HepG2 (cell line): ENCODE data around the gene CXCR2. TPM values are rescaled to one million over a fixed set of nuclear protein-coding genes. Genes with fewer than 3 reads are reported as not detected.

Source experiments
- ATAC-seq: fragments of 200-7000 bp; cut with Tn5 transposase; 3 replicates; pipeline ENCODE4 v1.9.1; 2020; ENCODE audit warnings: mild to moderate bottlenecking, moderate library complexity
- BruUV-seq: library from RNA; stranded (reverse); fragments of 400-500 nt; replicated peaks from 2 replicates; lab custom pipeline; 2021; lab: Mats Ljungman, UMichigan
- CTCF ChIA-PET: fragments of 300-600 bp; formaldehyde crosslinking; extraction: SDS; loops from one replicate; lab custom pipeline; 2021; ENCODE audit warnings: low total read pairs, inconsistent platforms, low intra/inter-chr PET ratio; lab: Yijun Ruan, JAX
- POLR2A ChIA-PET: fragments of 350-600 bp; sonication (Branson Sonifier 250); formaldehyde crosslinking; loops from one replicate; lab custom pipeline; 2020; ENCODE audit warnings: antibody characterized with exemption, inconsistent platforms; lab: Yijun Ruan, JAX
- DNase-seq: peaks from one replicate; pipeline ENCODE4 v3.0.0-alpha.2; 2015; ENCODE audit warnings: low spot score
- FAIRE-seq: peaks from 3 replicates; lab custom pipeline; 2011; peaks lifted over from hg19 to GRCh38; lab: Jason Lieb, UNC
- H2AFZ ChIP-seq: one replicate; pipeline ENCODE4 v1.6.1; 2011; ENCODE audit warnings: low read length, inconsistent platforms
- H3K27ac ChIP-seq: fragments of 300-600 bp; 3 replicates; pipeline ENCODE4 v1.8.0; 2011; ENCODE audit warnings: mixed run types, mild to moderate bottlenecking, mixed read lengths, low read length, inconsistent platforms; ENCODE audit not compliant: insufficient read depth; ENCODE audit errors: extremely low read length
- H3K27me3 ChIP-seq, 2 experiments: fragments of 200-600 bp in 1 of 2; 2 replicates in 1 of 2; 3 replicates in 1 of 2; pipeline versions ENCODE4 v1.6.0 to v1.8.0; 2011; ENCODE audit warnings: low read length in 2 of 2, mild to moderate bottlenecking in 2 of 2, moderate library complexity in 2 of 2, inconsistent platforms in 1 of 2; ENCODE audit not compliant: insufficient read depth in 2 of 2, control insufficient read depth in 1 of 2
- H3K36me3 ChIP-seq, 2 experiments: fragments of 200-600 bp in 1 of 2; replicated peaks in 1 of 2; 2 replicates in 1 of 2; 3 replicates in 1 of 2; pipeline versions ENCODE4 v1.5.1 to v1.8.0; 2011; ENCODE audit warnings: low read length in 2 of 2, inconsistent platforms in 1 of 2; ENCODE audit not compliant: insufficient read depth in 2 of 2, control insufficient read depth in 1 of 2
- H3K4me1 ChIP-seq: 2 replicates; pipeline ENCODE4 v1.5.1; 2012; ENCODE audit warnings: low read length, inconsistent platforms; ENCODE audit not compliant: insufficient read depth
- H3K4me2 ChIP-seq: 2 replicates; pipeline ENCODE4 v1.6.0; 2011; ENCODE audit warnings: low read depth, low read length, inconsistent platforms
- H3K4me3 ChIP-seq, 3 experiments: fragments of 200-600 bp in 1 of 3; sonication (generic), shearing (Covaris generic) in 1 of 3; replicated peaks in 1 of 3; 2 replicates each; pipeline ENCODE4 v1.5.1; 2011 to 2016; ENCODE audit warnings: low read length in 3 of 3, inconsistent platforms in 2 of 3, low read depth in 2 of 3, mild to moderate bottlenecking in 2 of 3, control low read depth in 1 of 3, mixed read lengths in 1 of 3; ENCODE audit not compliant: insufficient read depth in 1 of 3
- H3K79me2 ChIP-seq: one replicate; pipeline ENCODE4 v1.6.1; 2011; ENCODE audit warnings: low read length, inconsistent platforms; ENCODE audit not compliant: insufficient read depth
- H3K9ac ChIP-seq: 2 replicates; pipeline ENCODE4 v1.6.0; 2011; ENCODE audit warnings: mild to moderate bottlenecking, low read depth, low read length, inconsistent platforms; ENCODE audit not compliant: insufficient read depth
- H3K9me3 ChIP-seq: 2 replicates; pipeline ENCODE4 v1.5.1; 2012; ENCODE audit warnings: mild to moderate bottlenecking, low read length
- H4K20me1 ChIP-seq: 2 replicates; pipeline ENCODE4 v1.6.0; 2011; ENCODE audit warnings: inconsistent platforms, mild to moderate bottlenecking, low read length, moderate library complexity; ENCODE audit not compliant: insufficient read depth
- FOXK2 ChIP-seq: fragments of 450-650 bp; IDR thresholded peaks from 2 replicates; pipeline ENCODE4 v1.6.1; 2016
- KDM3A ChIP-seq: IDR thresholded peaks from 2 replicates; pipeline ENCODE4 v1.6.1; 2018; ENCODE audit warnings: low read depth, missing compliant biosample characterization
- MAFF ChIP-seq: IDR thresholded peaks from 2 replicates; pipeline ENCODE4 v1.6.1; 2011; ENCODE audit warnings: low read depth, low read length, improper control_type of control experiment
- MAFK ChIP-seq, 2 experiments: IDR thresholded peaks in 1 of 2; conservative IDR thresholded peaks in 1 of 2; 2 replicates each; pipeline ENCODE4 v1.6.1; 2011; ENCODE audit warnings: improper control_type of control experiment in 2 of 2, low read length in 2 of 2
- ZHX2 ChIP-seq, 2 experiments: sonication (generic) in 1 of 2; formaldehyde crosslinking in 1 of 2; IDR thresholded peaks; 2 replicates each; pipeline versions ENCODE4 v1.6.1 to v1.9.0; 2014 to 2022; ENCODE audit warnings: antibody characterized with exemption in 1 of 2, borderline replicate concordance in 1 of 2, inconsistent platforms in 1 of 2, low read depth in 1 of 2, missing genetic modification reagents in 1 of 2
- ZNF143 ChIP-seq: sonication (generic); formaldehyde crosslinking; IDR thresholded peaks from 2 replicates; pipeline ENCODE4 v1.4.0; 2020; ENCODE audit warnings: missing genetic modification reagents
- ZNF326 ChIP-seq: sonication (generic); formaldehyde crosslinking; IDR thresholded peaks from 2 replicates; pipeline ENCODE4 v1.4.0; 2020; ENCODE audit warnings: missing genetic modification reagents, borderline replicate concordance
- ZNF362 ChIP-seq: sonication (generic); formaldehyde crosslinking; IDR thresholded peaks from 2 replicates; pipeline ENCODE4 v1.4.0; 2020; ENCODE audit warnings: missing genetic modification reagents, mild to moderate bottlenecking, borderline replicate concordance
- WGBS: methylation state at CpG from one replicate; pipeline ENCODE4 v1.1.6; 2017; ENCODE audit warnings: low lambda C conversion rate; 5-methylcytosine and 5-hydroxymethylcytosine counted together
- in situ Hi-C: cut with HindIII; loops from 2 replicates; pipeline ENCODE4 v1.10.0; 2017; ENCODE audit warnings: low pct_unique_long_range_greater_than_20kb; ENCODE audit not compliant: extremely low pct_ligation_motif_present
- intact Hi-C: fragments of 100-400 bp; cut with micrococcal nuclease; formaldehyde crosslinking; loops from one replicate; pipeline ENCODE4 v1.10.0; 2022; ENCODE audit not compliant: unreplicated experiment
- polyA plus RNA-seq, 8 experiments: library from polyadenylated mRNA; depleted of rRNA in 3 of 8; stranded (reverse) in 7 of 8; unstranded in 1 of 8; fragments of >200 nt; fragmentation: Illumina TruSeq in 4 of 8; extraction: Trizol in 4 of 8; gene quantifications; 2 replicates each; pipeline versions ENCODE4 v1.2.1 to v1.2.3, GENCODE V29; 2011 to 2016; ENCODE audit warnings: low read depth in 4 of 8, missing spikeins in 1 of 8, mixed read lengths in 1 of 8; ENCODE audit not compliant: insufficient read depth in 1 of 8
- total RNA-seq, 5 experiments: library from RNA; depleted of rRNA; stranded (reverse); fragments of >200 nt; fragmentation: Illumina TruSeq; extraction: Trizol; gene quantifications; 2 replicates each; pipeline ENCODE4 v1.2.3, GENCODE V29; 2016; ENCODE audit warnings: low read depth in 1 of 5
- TF ChIP-seq, protein P1 (sequence below): sonication (generic); formaldehyde crosslinking; IDR thresholded peaks from 2 replicates; pipeline ENCODE4 v1.5.0; 2020; ENCODE audit warnings: missing genetic modification reagents

The CXCR2 gene
- total and polyA plus RNA-seq, 2 of the 13 experiments (the other 11 are each of a cell fraction or from before 2014, with no cell fraction given), result not detected

- TF ChIP-seq, protein P1, sequence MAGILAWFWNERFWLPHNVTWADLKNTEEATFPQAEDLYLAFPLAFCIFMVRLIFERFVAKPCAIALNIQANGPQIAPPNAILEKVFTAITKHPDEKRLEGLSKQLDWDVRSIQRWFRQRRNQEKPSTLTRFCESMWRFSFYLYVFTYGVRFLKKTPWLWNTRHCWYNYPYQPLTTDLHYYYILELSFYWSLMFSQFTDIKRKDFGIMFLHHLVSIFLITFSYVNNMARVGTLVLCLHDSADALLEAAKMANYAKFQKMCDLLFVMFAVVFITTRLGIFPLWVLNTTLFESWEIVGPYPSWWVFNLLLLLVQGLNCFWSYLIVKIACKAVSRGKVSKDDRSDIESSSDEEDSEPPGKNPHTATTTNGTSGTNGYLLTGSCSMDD (CRISPR knock-in tag), result no peak
- no peak for TF ChIP-seq FOXK2
- no peak for TF ChIP-seq KDM3A
These were observed 4.5 kb downstream of the CXCR2 start (continued) for GRCh38 chr2:218130377-218130776.

GRCh38 chr2:218130822-218131221, 5.0 kb downstream of the CXCR2 start:
- CTCF ChIA-PET, result no interaction called here
- no peak overlapping the region for H3K4me2 ChIP-seq
- DNase-seq, result no peak
- no peaks in the 10 kb centered on the region for H3K4me1 ChIP-seq
- TF ChIP-seq ZNF326 (CRISPR knock-in tag) (no peak), MAFF (peak; percentile 87), MAFK (conservative IDR thresholded peaks at IDR 0.05 in 1 of 2, IDR thresholded peaks at IDR 0.05 in 1 of 2; ENCODE audit: low read length in 2 of 2) (peak; percentile 86 to 93)
- TF ChIP-seq, all 625 proteins: peak for 2
- Histone ChIP-seq H3K9ac (no peak overlapping the region), H3K36me3 (no peaks in the 10 kb centered on the region), H3K4me3 (no peak overlapping the region), H3K27ac (no peak overlapping the region), H3K27me3 (peaks cover 4 to 48% of the 10 kb centered on the region in 2 experiments; a peak in 4 of 5 replicates), H4K20me1 (no peaks in the 10 kb centered on the region), H3K9me3 (no peaks in the 10 kb centered on the region), H2AFZ (no peak overlapping the region), H3K79me2 (no peaks in the 10 kb centered on the region)
- in situ Hi-C loops, result no loop called here
- FAIRE-seq, result no peak
- ATAC-seq, result no peak
- POLR2A ChIA-PET, result no interaction called here
- intact Hi-C loops, result no loop called here
- no TSS peak for BruUV-seq

GRCh38 chr2:218137514-218137913, 11.7 kb downstream of the CXCR2 start:
- no peak overlapping the region for H3K9ac ChIP-seq
- BruUV-seq, result no TSS peak
- no peak overlapping the region for H2AFZ ChIP-seq
- 7% methylated on average over 3 of the region's 3 CpGs for WGBS
- ATAC-seq, result no peak
- no peak overlapping the region for H3K4me3 ChIP-seq
- intact Hi-C loops, result no loop called here
- H3K4me1 ChIP-seq, result no peaks in the 10 kb centered on the region
- no peak overlapping the region for H3K27ac ChIP-seq
- H3K79me2 ChIP-seq, result no peaks in the 10 kb centered on the region
- in situ Hi-C loops, result no loop called here
- H4K20me1 ChIP-seq, result no peaks in the 10 kb centered on the region
- DNase-seq, result no peak
- ChIA-PET CTCF (no interaction called here), POLR2A (no interaction called here)
- H3K27me3 ChIP-seq, result peaks cover 2 to 57% of the 10 kb centered on the region in 2 experiments; a peak in 4 of 5 replicates
- FAIRE-seq, result no peak
- no peaks in the 10 kb centered on the region for H3K9me3 ChIP-seq
- H3K36me3 ChIP-seq, result no peaks in the 10 kb centered on the region
- H3K4me2 ChIP-seq, result no peak overlapping the region
- no peak for TF ChIP-seq ZHX2 (IDR thresholded peaks at IDR 0.05; ENCODE audit: low read depth)
- no peak for TF ChIP-seq ZHX2 (CRISPR knock-in tag; IDR thresholded peaks at IDR 0.05; ENCODE audit: borderline replicate concordance)
- no peak for TF ChIP-seq ZNF362 (CRISPR knock-in tag)
- no peak for TF ChIP-seq ZNF143 (CRISPR knock-in tag)
